ENCODE data around the gene UNC13B. TPM values are rescaled to one million over a fixed set of nuclear protein-coding genes. Genes with fewer than 3 reads are reported as not detected.
A peak's percentile ranks its signal among the peaks of the same experiment; 100 is the strongest.

The UNC13B gene
- total and polyA plus RNA-seq, 2 experiments from 2014 or later: 8.7 to 52.1 TPM

- Histone ChIP-seq H2AFZ (peak overlapping the region; percentile 94), H3K79me2 (replicated peaks; ENCODE audit: insufficient read depth) (peaks cover 53% of the 10 kb centered on the region), H3K27ac (ENCODE audit: low read depth) (peak overlapping the region; percentile 76; the same call in 1 of the 2 replicates), H3K36me3 (ENCODE audit: insufficient read depth) (no peaks in the 10 kb centered on the region), H3K27me3 (ENCODE audit: insufficient read depth) (no peaks in the 10 kb centered on the region), H4K20me1 (replicated peaks; ENCODE audit: insufficient read depth) (peaks cover 5% of the 10 kb centered on the region; the same call in 1 of the 2 replicates), H3K4me2 (peak overlapping the region; percentile 90), H3K4me1 (ENCODE audit: insufficient read depth) (peaks cover 26% of the 10 kb centered on the region), H3K9me2 (ENCODE audit: insufficient read depth) (no peaks in the 10 kb centered on the region), H3K4me3 (peak overlapping the region; percentile 85), H3F3A (replicated peaks; ENCODE audit: low read depth) (0 out of 2 replicates have a peak, but pooled peaks cover 3% of the 10 kb centered on the region)
- Mint-ChIP-seq H3K27me3 (ENCODE audit: insufficient read depth, low read depth, poor library complexity) (peaks cover 5% of the 10 kb centered on the region), H3K4me3 (peak overlapping the region; percentile 89), H3K4me1 (peaks cover 32% of the 10 kb centered on the region), H3K36me3 (ENCODE audit: low read depth) (no peaks in the 10 kb centered on the region; the same call in 2 of the 3 replicates), H3K27ac (peak overlapping the region; percentile 35; the same call in 1 of the 2 replicates), H3K9me3 (no peaks in the 10 kb centered on the region)
- no peak for TF ChIP-seq STAT1 (IDR thresholded peaks at IDR 0.05; ENCODE audit: unreplicated experiment)
- no peak for TF ChIP-seq REST (IDR thresholded peaks at IDR 0.05; ENCODE audit: unreplicated experiment)
- no peak for TF ChIP-seq ZNF114 (CRISPR knock-in tag; IDR thresholded peaks at IDR 0.05)
- TF ChIP-seq ZNF462 (CRISPR knock-in tag; IDR thresholded peaks at IDR 0.05): no peak
- no peak for TF ChIP-seq EZH2phosphoT487 (IDR thresholded peaks at IDR 0.05; ENCODE audit: unreplicated experiment)
- TF ChIP-seq POLR2AphosphoS5 (IDR thresholded peaks at IDR 0.05; ENCODE audit: low read depth): no peak
- TF ChIP-seq EZH2 (IDR thresholded peaks at IDR 0.05; ENCODE audit: low read depth, unreplicated experiment): no peak
- no peak for TF ChIP-seq JUNB (IDR thresholded peaks at IDR 0.05; ENCODE audit: unreplicated experiment)
- no peak for TF ChIP-seq NANOG (IDR thresholded peaks at IDR 0.05; ENCODE audit: borderline replicate concordance)
- no peak for TF ChIP-seq ETS1 (IDR thresholded peaks at IDR 0.05)
- no peak for TF ChIP-seq ZNF331 (CRISPR knock-in tag; IDR thresholded peaks at IDR 0.05; ENCODE audit: low read depth)
- TF ChIP-seq CREB1 (CRISPR knock-in tag; IDR thresholded peaks at IDR 0.05; ENCODE audit: low read depth): no peak
- TF ChIP-seq, protein P1, sequence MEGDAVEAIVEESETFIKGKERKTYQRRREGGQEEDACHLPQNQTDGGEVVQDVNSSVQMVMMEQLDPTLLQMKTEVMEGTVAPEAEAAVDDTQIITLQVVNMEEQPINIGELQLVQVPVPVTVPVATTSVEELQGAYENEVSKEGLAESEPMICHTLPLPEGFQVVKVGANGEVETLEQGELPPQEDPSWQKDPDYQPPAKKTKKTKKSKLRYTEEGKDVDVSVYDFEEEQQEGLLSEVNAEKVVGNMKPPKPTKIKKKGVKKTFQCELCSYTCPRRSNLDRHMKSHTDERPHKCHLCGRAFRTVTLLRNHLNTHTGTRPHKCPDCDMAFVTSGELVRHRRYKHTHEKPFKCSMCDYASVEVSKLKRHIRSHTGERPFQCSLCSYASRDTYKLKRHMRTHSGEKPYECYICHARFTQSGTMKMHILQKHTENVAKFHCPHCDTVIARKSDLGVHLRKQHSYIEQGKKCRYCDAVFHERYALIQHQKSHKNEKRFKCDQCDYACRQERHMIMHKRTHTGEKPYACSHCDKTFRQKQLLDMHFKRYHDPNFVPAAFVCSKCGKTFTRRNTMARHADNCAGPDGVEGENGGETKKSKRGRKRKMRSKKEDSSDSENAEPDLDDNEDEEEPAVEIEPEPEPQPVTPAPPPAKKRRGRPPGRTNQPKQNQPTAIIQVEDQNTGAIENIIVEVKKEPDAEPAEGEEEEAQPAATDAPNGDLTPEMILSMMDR (conservative IDR thresholded peaks at IDR 0.05; ENCODE audit: low read depth in 2 of 2): no peak
- ATAC-seq: no peak; the same call in 2 of the 3 replicates
- DNase-seq (ENCODE audit: low spot score): peak; percentile 34
These were observed 951 bp downstream of the UNC13B start for GRCh38 chr9:35162605-35163315.
